WTC11 (cell line): ENCODE results near the gene PKHD1. TPM values are rescaled to one million over a fixed set of nuclear protein-coding genes. Genes with fewer than 3 reads are reported as not detected.

Source experiments
- ATAC-seq: fragments of 200-7000 bp; cut with Tn5 transposase; 2 replicates; pipeline ENCODE4 v1.10.0; 2021; ENCODE audit warnings: mild to moderate bottlenecking, moderate library complexity
- CTCF ChIA-PET: fragments of 300-600 bp; sonication (Branson Sonifier 250); formaldehyde crosslinking; loops from one replicate; lab custom pipeline; 2021; ENCODE audit warnings: antibody characterized with exemption; lab: Charles Lee
- POLR2A ChIA-PET: fragments of 350-600 bp; sonication (Branson Sonifier 250); formaldehyde crosslinking; loops from one replicate; lab custom pipeline; 2021; ENCODE audit warnings: antibody characterized with exemption; lab: Charles Lee
- DNase-seq: peaks from one replicate; pipeline ENCODE4 v3.0.0; 2021; ENCODE audit warnings: low spot score
- H3K27ac Mint-ChIP-seq: 2 replicates; pipeline ENCODE4 v1.8.0; 2021; ENCODE audit warnings: mixed read lengths
- H3K27me3 Mint-ChIP-seq: 2 replicates; pipeline ENCODE4 v1.8.0; 2021; ENCODE audit warnings: low read depth, mild to moderate bottlenecking, moderate library complexity, mixed read lengths
- H3K36me3 Mint-ChIP-seq: 2 replicates; pipeline ENCODE4 v1.8.0; 2021; ENCODE audit warnings: mixed read lengths
- H3K4me1 Mint-ChIP-seq: 2 replicates; pipeline ENCODE4 v1.8.0; 2022; ENCODE audit warnings: mixed read lengths
- H3K4me3 Mint-ChIP-seq: 2 replicates; pipeline ENCODE4 v1.8.0; 2021; ENCODE audit warnings: mild to moderate bottlenecking, moderate library complexity, mixed read lengths
- H3K9me3 Mint-ChIP-seq: 2 replicates; pipeline ENCODE4 v1.8.0; 2021; ENCODE audit warnings: mixed read lengths
- AFF4 ChIP-seq: sonication (generic); formaldehyde crosslinking; IDR thresholded peaks from 2 replicates; pipeline ENCODE4 v1.8.1; 2023; ENCODE audit warnings: mild to moderate bottlenecking, missing genetic modification reagents, borderline replicate concordance
- CBFB ChIP-seq: sonication (generic); formaldehyde crosslinking; IDR thresholded peaks from 2 replicates; pipeline ENCODE4 v1.8.1; 2022; ENCODE audit warnings: mild to moderate bottlenecking, low read depth, missing genetic modification reagents
- CDX4 ChIP-seq: fragments of 250-450 bp; sonication (Bioruptor Pico); IDR thresholded peaks from 2 replicates; pipeline ENCODE4 v1.9.0; 2021; ENCODE audit warnings: moderate library complexity, mild to moderate bottlenecking, inconsistent platforms, borderline replicate concordance
- CREM ChIP-seq: sonication (generic); formaldehyde crosslinking; IDR thresholded peaks from 2 replicates; pipeline ENCODE4 v1.8.1; 2022; ENCODE audit warnings: mild to moderate bottlenecking, missing genetic modification reagents, moderate library complexity
- E2F4 ChIP-seq: sonication (generic); formaldehyde crosslinking; IDR thresholded peaks from 2 replicates; pipeline ENCODE4 v1.8.1; 2022; ENCODE audit warnings: low read depth, mild to moderate bottlenecking, moderate library complexity, missing genetic modification reagents, borderline replicate concordance
- ELF4 ChIP-seq: sonication (generic); formaldehyde crosslinking; IDR thresholded peaks from 2 replicates; pipeline ENCODE4 v1.8.1; 2022; ENCODE audit warnings: low read depth, mild to moderate bottlenecking, moderate library complexity, missing genetic modification reagents
- ESRRA ChIP-seq: sonication (generic); formaldehyde crosslinking; IDR thresholded peaks from 2 replicates; pipeline ENCODE4 v1.8.1; 2022; ENCODE audit warnings: mild to moderate bottlenecking, missing genetic modification reagents, borderline replicate concordance
- FOXK1 ChIP-seq: sonication (generic); formaldehyde crosslinking; IDR thresholded peaks from 2 replicates; pipeline ENCODE4 v1.8.0; 2022; ENCODE audit warnings: mild to moderate bottlenecking, moderate library complexity, missing genetic modification reagents
- FOXP1 ChIP-seq: sonication (generic); formaldehyde crosslinking; IDR thresholded peaks from 2 replicates; pipeline ENCODE4 v1.8.0; 2022; ENCODE audit warnings: missing genetic modification reagents, mild to moderate bottlenecking, moderate library complexity, borderline replicate concordance
- NFYB ChIP-seq: sonication (generic); formaldehyde crosslinking; conservative IDR thresholded peaks from 2 replicates; pipeline ENCODE4 v1.8.0; 2022; ENCODE audit warnings: low read depth, missing genetic modification reagents
- NR2C2 ChIP-seq: sonication (generic); formaldehyde crosslinking; IDR thresholded peaks from 2 replicates; pipeline ENCODE4 v1.8.0; 2022; ENCODE audit warnings: mild to moderate bottlenecking, missing genetic modification reagents
- OVOL2 ChIP-seq: fragments of 250-450 bp; sonication (Bioruptor Pico); IDR thresholded peaks from 2 replicates; pipeline ENCODE4 v1.9.0; 2021; ENCODE audit warnings: mild to moderate bottlenecking, borderline replicate concordance
- SMAD3 ChIP-seq: sonication (generic); formaldehyde crosslinking; IDR thresholded peaks from 2 replicates; pipeline ENCODE4 v1.8.0; 2022; ENCODE audit warnings: missing genetic modification reagents, mild to moderate bottlenecking, borderline replicate concordance
- SP1 ChIP-seq: sonication (generic); formaldehyde crosslinking; conservative IDR thresholded peaks from 2 replicates; pipeline ENCODE4 v1.8.1; 2022; ENCODE audit warnings: missing genetic modification reagents
- TEAD4 ChIP-seq: sonication (generic); formaldehyde crosslinking; IDR thresholded peaks from 2 replicates; pipeline ENCODE4 v1.8.0; 2022; ENCODE audit warnings: mild to moderate bottlenecking, missing genetic modification reagents
- TP53 ChIP-seq: sonication (generic); formaldehyde crosslinking; IDR thresholded peaks from 2 replicates; pipeline ENCODE4 v1.8.1; 2023; ENCODE audit warnings: mild to moderate bottlenecking, missing genetic modification reagents
- ZMAT4 ChIP-seq: fragments of 250-450 bp; sonication (Bioruptor Pico); IDR thresholded peaks from 2 replicates; pipeline ENCODE4 v1.9.0; 2021; ENCODE audit warnings: mild to moderate bottlenecking
- ZNF232 ChIP-seq: sonication (generic); formaldehyde crosslinking; IDR thresholded peaks from 2 replicates; pipeline ENCODE4 v1.8.0; 2022; ENCODE audit warnings: mild to moderate bottlenecking, missing genetic modification reagents
- ZNF263 ChIP-seq: sonication (generic); formaldehyde crosslinking; IDR thresholded peaks from 2 replicates; pipeline ENCODE4 v1.8.1; 2022; ENCODE audit warnings: low read depth, mild to moderate bottlenecking, moderate library complexity, missing genetic modification reagents
- ZNF317 ChIP-seq: sonication (generic); formaldehyde crosslinking; IDR thresholded peaks from 2 replicates; pipeline ENCODE4 v1.8.1; 2023; ENCODE audit warnings: low read depth, mild to moderate bottlenecking, moderate library complexity, missing genetic modification reagents, borderline replicate concordance
- ZNF532 ChIP-seq: fragments of 250-450 bp; sonication (Bioruptor Pico); IDR thresholded peaks from 2 replicates; pipeline ENCODE4 v1.9.0; 2021; ENCODE audit warnings: mild to moderate bottlenecking, borderline replicate concordance
- ZNF671 ChIP-seq: fragments of 250-450 bp; sonication (Bioruptor Pico); IDR thresholded peaks from 2 replicates; pipeline ENCODE4 v1.8.0; 2021; ENCODE audit warnings: mild to moderate bottlenecking
- total RNA-seq: library from RNA; stranded (reverse); gene quantifications from 3 replicates; pipeline ENCODE4 v1.2.3, GENCODE V29; 2021

The PKHD1 gene
- total RNA-seq, 1 experiment from 2014 or later, result 0.15 TPM

GRCh38 chr6:51648774-51649173, 438.6 kb downstream of the PKHD1 start:
- ChIA-PET POLR2A (no interaction called here), CTCF (no interaction called here)
- Mint-ChIP-seq H3K27ac (no peak overlapping the region), H3K4me3 (no peak overlapping the region), H3K4me1 (no peaks in the 10 kb centered on the region), H3K36me3 (no peaks in the 10 kb centered on the region), H3K9me3 (no peaks in the 10 kb centered on the region), H3K27me3 (no peaks in the 10 kb centered on the region)
- TF ChIP-seq TEAD4 (no peak), ZNF263 (no peak), ZNF671 (no peak), SMAD3 (no peak), ZNF317 (CRISPR knock-in tag) (no peak), CDX4 (no peak), ESRRA (CRISPR knock-in tag) (no peak), ELF4 (no peak), OVOL2 (CRISPR knock-in tag) (no peak)
- DNase-seq (no peak), ATAC-seq (no peak)

GRCh38 chr6:51648236-51648635, 439.2 kb downstream of the PKHD1 start:
- ChIA-PET CTCF (no interaction called here), POLR2A (no interaction called here)
- no peaks in the 10 kb centered on the region for H3K4me1 Mint-ChIP-seq
- ATAC-seq, result no peak
- no peaks in the 10 kb centered on the region for H3K36me3 Mint-ChIP-seq
- H3K4me3 Mint-ChIP-seq, result no peak overlapping the region
- no peaks in the 10 kb centered on the region for H3K27me3 Mint-ChIP-seq
- no peak overlapping the region for H3K27ac Mint-ChIP-seq
- TF ChIP-seq ZNF532 (CRISPR knock-in tag) (no peak), CBFB (no peak), E2F4 (no peak), AFF4 (CRISPR knock-in tag) (no peak), ZNF317 (CRISPR knock-in tag) (no peak), NR2C2 (CRISPR knock-in tag) (no peak), ZNF232 (CRISPR knock-in tag) (no peak), FOXK1 (CRISPR knock-in tag) (no peak), CREM (CRISPR knock-in tag) (no peak), NFYB (CRISPR knock-in tag) (no peak), CDX4 (no peak), ZMAT4 (CRISPR knock-in tag) (no peak), TP53 (no peak), SP1 (CRISPR knock-in tag) (no peak), FOXP1 (no peak)
- no peaks in the 10 kb centered on the region for H3K9me3 Mint-ChIP-seq
- no peak for DNase-seq
